CD4-positive, alpha-beta T cell treated with Interleukin-17A for 1 hour (primary cell): ENCODE results near the gene VTCN1.
A peak's percentile ranks its signal among the peaks of the same experiment; 100 is the strongest.

Experiments used
- DNase-seq: peaks from one replicate; pipeline ENCODE4 v3.0.0-alpha.2; 2020

The VTCN1 gene

GRCh38 chr1:117093870-117094621 is 116.7 kb downstream of the VTCN1 start:
- DNase-seq: peak; percentile 42
